Small intestine (tissue), 7 donors: ENCODE data around the gene NUCB1. TPM values are rescaled to one million over a fixed set of nuclear protein-coding genes. Genes with fewer than 3 reads are reported as not detected.
"Not testable (repeated sequence)": the region's sequence is repeated elsewhere in the genome, so short reads cannot be mapped to it uniquely, and the experiment has no call there.

Source experiments
- DNase-seq, 2 donors: peaks; one replicate each; pipeline versions ENCODE4 v3.0.0 to v3.0.0-alpha.2; 2013
- FAIRE-seq: peaks from 2 replicates; lab custom pipeline; 2012; peaks lifted over from hg19 to GRCh38; lab: Jason Lieb, UNC
- H3K27ac ChIP-seq, 3 donors: one replicate each; pipeline ENCODE4 v1.5.1; 2013; ENCODE audit warnings: low read length in 2 of 3, mild to moderate bottlenecking in 2 of 3, control low read depth in 1 of 3, inconsistent platforms in 1 of 3, low read depth in 1 of 3, moderate library complexity in 1 of 3
- H3K27me3 ChIP-seq, 3 donors: one replicate each; pipeline ENCODE4 v1.6.1; 2013; ENCODE audit warnings: low read length in 3 of 3, inconsistent platforms in 1 of 3; ENCODE audit not compliant: control insufficient read depth in 3 of 3, insufficient read depth in 3 of 3
- H3K36me3 ChIP-seq, 3 donors: one replicate each; pipeline ENCODE4 v1.6.1; 2013; ENCODE audit warnings: low read length in 3 of 3, inconsistent platforms in 1 of 3, low read depth in 1 of 3, mild to moderate bottlenecking in 1 of 3, moderate library complexity in 1 of 3; ENCODE audit not compliant: control insufficient read depth in 3 of 3, insufficient read depth in 2 of 3
- H3K4me1 ChIP-seq, 3 donors: one replicate each; pipeline ENCODE4 v1.6.1; 2013; ENCODE audit warnings: low read length in 2 of 3, inconsistent platforms in 1 of 3, low read depth in 1 of 3, mild to moderate bottlenecking in 1 of 3, moderate library complexity in 1 of 3; ENCODE audit not compliant: control insufficient read depth in 3 of 3, insufficient read depth in 2 of 3
- H3K4me3 ChIP-seq, 3 donors: one replicate each; pipeline ENCODE4 v1.5.1; 2013; ENCODE audit warnings: low read length in 3 of 3, control low read depth in 1 of 3, inconsistent platforms in 1 of 3, low read depth in 1 of 3, mild to moderate bottlenecking in 1 of 3, moderate library complexity in 1 of 3
- H3K9me3 ChIP-seq, 2 donors: one replicate each; pipeline ENCODE4 v1.6.1; 2013; ENCODE audit warnings: low read depth in 1 of 2, low read length in 1 of 2; ENCODE audit not compliant: control insufficient read depth in 2 of 2, insufficient read depth in 1 of 2
- WGBS, 3 donors: extraction: QIAGEN DNeasy Blood & Tissue Kit; methylation state at CpG; one replicate each; pipeline ENCODE4 v1.1.7; 2013; 5-methylcytosine and 5-hydroxymethylcytosine counted together
- polyA plus RNA-seq, 4 donors: library from polyadenylated mRNA; stranded (reverse) in 3 of 4; unstranded in 1 of 4; fragments of 200-250 nt in 3 of 4; fragments of 120-200 nt in 1 of 4; gene quantifications; one replicate each; pipeline versions ENCODE4 v1.2.1 to v1.2.3, GENCODE V29; 2013
- donor health status: healthy with polysubstance abuse.
- donor health status: control.
- donor health status: control.
- donor health status: Bipolar disorder and iron deficiency.
- donor health status: healthy.

The NUCB1 gene
- polyA plus RNA-seq, 4 donors, result 102 to 359 (median 228) TPM

DNA sequence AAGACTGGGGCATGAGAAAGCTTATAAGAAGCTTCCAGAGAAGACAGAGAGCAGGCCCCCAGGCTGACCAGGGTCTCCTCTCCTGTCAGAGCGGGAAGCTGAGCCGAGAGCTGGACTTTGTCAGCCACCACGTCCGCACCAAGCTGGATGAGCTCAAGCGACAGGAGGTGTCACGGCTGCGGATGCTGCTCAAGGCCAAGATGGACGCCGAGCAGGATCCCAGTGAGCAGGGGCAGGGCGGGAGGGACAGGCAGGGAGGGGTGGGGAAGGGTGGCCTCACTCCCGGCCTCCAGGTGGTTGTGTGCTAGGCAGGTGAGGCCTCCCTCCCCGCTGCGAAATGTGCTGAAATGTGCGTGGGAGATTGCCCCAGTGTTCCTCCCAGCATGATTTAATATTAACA is 5.6 kb downstream of the NUCB1 start:
- no peak for DNase-seq
- Histone ChIP-seq H3K9me3 (peaks cover 0 to 6% of the 10 kb centered on the region in 2 donors), H3K36me3 (peaks cover 14 to 84% (median 17%) of the 10 kb centered on the region in 3 donors), H3K4me3 (no peak overlapping the region), H3K4me1 (peaks cover 0 to 24% (median 3%) of the 10 kb centered on the region in 3 donors), H3K27ac (no peak overlapping the region), H3K27me3 (no peaks in the 10 kb centered on the region)
- FAIRE-seq, result no peak
- WGBS, 3 donors, result 91 to 96% (median 92%) methylated on average over 14 of the region's 14 CpGs

- H3K4me1 ChIP-seq, result peaks cover 0 to 24% (median 3%) of the 10 kb centered on the region in 3 donors
- DNase-seq (no peak), FAIRE-seq (no peak)
- H3K27me3 ChIP-seq, result no peaks in the 10 kb centered on the region
- WGBS, 3 donors, result 96% methylated on average over 10 of the region's 10 CpGs
- H3K36me3 ChIP-seq, result peaks cover 19 to 90% (median 22%) of the 10 kb centered on the region in 3 donors
- H3K9me3 ChIP-seq, result peaks cover 0 to 6% of the 10 kb centered on the region in 2 donors
- H3K27ac ChIP-seq, result peak overlapping the region in 2 of 3 donors; percentile 22 to 72
- no peak overlapping the region for H3K4me3 ChIP-seq
Measured at GRCh38 chr19:48906324-48906723, 6.2 kb downstream of the NUCB1 start.

GRCh38 chr19:48907671-48908070 is 7.6 kb downstream of the NUCB1 start:
- 22 to 60% (median 29%) methylated on average over 14 of the region's 14 CpGs for WGBS, 3 donors
- Histone ChIP-seq H3K4me3 (no peak overlapping the region), H3K36me3 (peaks cover 22 to 91% (median 22%) of the 10 kb centered on the region in 3 donors), H3K27me3 (no peaks in the 10 kb centered on the region), H3K4me1 (peaks cover 0 to 18% (median 0%) of the 10 kb centered on the region in 3 donors), H3K9me3 (peaks cover 0 to 6% of the 10 kb centered on the region in 2 donors), H3K27ac (peak overlapping the region; percentile 73 to 86 (median 76))
- DNase-seq (peak; percentile 94 to 96), FAIRE-seq (no peak)

DNA sequence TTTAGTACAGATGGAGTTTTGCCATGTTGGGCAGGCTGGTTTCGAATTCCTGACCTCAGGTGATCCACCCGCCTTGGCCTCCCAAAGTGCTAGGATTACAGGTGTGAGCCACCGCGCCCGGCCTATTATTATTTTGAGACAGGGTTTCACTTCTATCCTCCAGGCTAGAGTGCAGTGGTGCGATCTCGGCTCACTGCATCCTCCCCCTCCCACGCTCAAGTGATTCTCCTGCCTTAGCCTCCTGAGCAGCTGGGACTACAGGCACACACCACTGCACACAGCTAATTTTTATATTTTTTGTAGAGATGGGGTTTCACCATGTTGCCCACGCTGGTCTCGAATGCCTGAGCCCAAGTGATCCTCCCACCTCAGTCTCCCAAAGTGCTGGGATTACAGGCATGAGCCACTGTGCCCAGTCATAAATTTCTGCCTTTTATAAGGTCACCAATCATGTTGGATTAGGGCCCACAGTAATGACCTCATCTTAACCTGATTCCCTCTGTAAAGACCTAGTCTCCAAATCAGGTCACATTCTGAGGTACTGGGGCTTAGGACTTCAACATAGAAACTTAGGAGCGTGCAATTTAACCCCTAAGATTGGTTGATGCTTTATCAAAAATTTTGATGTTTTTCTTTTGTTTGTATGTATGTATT is 9.4 kb downstream of the NUCB1 start:
- not testable (repeated sequence) for H3K9me3 ChIP-seq, DNase-seq, FAIRE-seq, H3K27me3 ChIP-seq, H3K4me3 ChIP-seq
- Histone ChIP-seq H3K36me3 (peaks cover 22 to 98% (median 27%) of the 10 kb centered on the region in 3 donors), H3K27ac (peak overlapping the region in 2 of 3 donors; percentile 2 to 86), H3K4me1 (peaks cover 0 to 17% (median 0%) of the 10 kb centered on the region in 3 donors)
- WGBS, 3 donors, result 90 to 97% (median 95%) methylated on average over 11 of the region's 11 CpGs

DNA sequence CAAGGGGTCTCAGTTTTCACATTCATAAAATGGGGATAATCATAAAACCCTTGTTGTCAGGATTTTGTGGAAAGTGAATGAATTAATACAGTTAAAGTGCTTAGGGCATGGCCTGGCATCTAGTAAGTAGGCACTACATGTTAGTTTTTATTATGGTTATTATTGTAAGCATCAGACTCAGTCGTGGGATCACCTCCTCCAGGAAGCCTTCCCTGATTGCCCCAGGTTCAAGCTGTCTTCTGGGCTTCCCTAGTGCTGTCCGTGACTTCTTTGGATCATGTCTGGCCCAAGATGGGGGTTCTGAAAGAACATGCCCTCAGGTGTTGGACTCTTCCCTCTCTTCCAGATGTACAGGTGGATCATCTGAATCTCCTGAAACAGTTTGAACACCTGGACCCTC is 10.7 kb downstream of the NUCB1 start:
- no peak for DNase-seq
- no peak overlapping the region for H3K4me3 ChIP-seq
- peaks cover 0 to 17% (median 0%) of the 10 kb centered on the region in 3 donors for H3K4me1 ChIP-seq
- WGBS, 3 donors, result 89 to 97% (median 92%) methylated on average over 2 of the region's 2 CpGs
- H3K9me3 ChIP-seq, result peaks cover 0 to 6% of the 10 kb centered on the region in 2 donors
- FAIRE-seq, result no peak
- H3K27me3 ChIP-seq, result no peaks in the 10 kb centered on the region
- H3K36me3 ChIP-seq, result peaks cover 19 to 98% (median 24%) of the 10 kb centered on the region in 3 donors
- H3K27ac ChIP-seq, result no peak overlapping the region

DNA sequence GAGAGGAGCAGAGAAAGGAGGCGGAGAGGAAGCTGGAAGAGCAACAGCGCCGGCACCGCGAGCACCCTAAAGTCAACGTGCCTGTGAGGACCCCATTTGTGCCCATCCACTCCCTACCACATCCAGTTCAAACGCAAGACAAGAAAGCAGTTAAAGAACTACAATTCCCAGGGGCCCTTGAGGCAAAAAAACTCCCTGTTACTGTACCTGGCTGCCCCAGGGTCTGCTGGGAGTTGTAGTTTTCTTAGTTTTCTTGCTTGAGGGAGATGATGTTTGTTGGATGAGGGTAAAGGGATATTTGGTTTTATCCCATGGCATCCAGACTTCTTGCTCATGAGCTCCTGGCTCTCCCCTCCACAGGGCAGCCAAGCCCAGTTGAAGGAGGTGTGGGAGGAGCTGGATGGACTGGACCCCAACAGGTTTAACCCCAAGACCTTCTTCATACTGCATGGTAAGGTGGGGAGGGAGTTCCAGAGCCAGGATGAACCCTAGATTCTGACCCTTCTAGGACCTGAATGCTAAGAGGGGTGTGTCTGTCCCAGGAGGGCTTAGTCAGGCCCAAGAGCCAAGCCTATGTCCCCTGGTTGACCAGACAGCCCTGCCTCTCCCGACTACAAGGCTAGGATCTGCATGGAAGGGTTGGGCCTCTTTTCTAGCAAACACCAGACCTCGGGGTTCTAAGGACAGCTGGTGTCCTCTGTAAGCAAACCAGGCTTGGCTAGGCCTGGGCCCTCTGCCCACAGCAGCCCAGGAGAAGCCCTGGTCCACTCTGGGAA is 13.2 kb downstream of the NUCB1 start:
- Histone ChIP-seq H3K9me3 (no peaks in the 10 kb centered on the region), H3K4me1 (peaks cover 0 to 5% (median 0%) of the 10 kb centered on the region in 3 donors), H3K27ac (no peak overlapping the region), H3K4me3 (no peak overlapping the region), H3K36me3 (peaks cover 22 to 98% (median 26%) of the 10 kb centered on the region in 3 donors), H3K27me3 (no peaks in the 10 kb centered on the region)
- FAIRE-seq (no peak), DNase-seq (no peak)
- 92 to 94% (median 93%) methylated on average over 9 of the region's 9 CpGs for WGBS, 3 donors

DNA sequence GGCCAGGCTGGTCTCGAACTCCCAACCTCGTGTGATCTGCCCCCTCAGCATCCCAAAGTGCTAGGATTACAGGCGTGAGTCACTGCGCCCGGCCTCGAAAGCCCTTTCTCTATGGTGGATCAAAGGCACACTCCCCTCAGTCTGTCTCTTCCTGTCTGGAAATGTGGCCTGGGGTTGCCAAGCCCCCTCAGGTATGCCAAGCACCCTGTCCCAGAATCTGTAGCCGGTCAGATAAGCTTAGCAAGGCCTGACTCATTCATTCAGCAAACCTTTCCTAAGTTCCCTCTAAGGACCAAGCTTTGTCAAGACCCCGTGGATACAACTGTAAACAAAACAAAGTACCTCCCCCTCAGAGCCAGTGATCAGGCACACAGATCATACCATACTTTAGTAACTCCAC is 14.1 kb downstream of the NUCB1 start:
- H3K9me3 ChIP-seq, result no peaks in the 10 kb centered on the region
- DNase-seq, result no peak
- H3K36me3 ChIP-seq, result peaks cover 24 to 98% (median 33%) of the 10 kb centered on the region in 3 donors
- WGBS, 3 donors, result 94 to 97% (median 95%) methylated on average over 8 of the region's 8 CpGs
- H3K27ac ChIP-seq, result no peak overlapping the region
- H3K4me3 ChIP-seq, result no peak overlapping the region
- no peaks in the 10 kb centered on the region for H3K27me3 ChIP-seq
- no peaks in the 10 kb centered on the region for H3K4me1 ChIP-seq
- FAIRE-seq, result no peak

- DNase-seq, result no peak
- Histone ChIP-seq H3K4me1 (no peaks in the 10 kb centered on the region), H3K36me3 (peaks cover 19 to 96% (median 27%) of the 10 kb centered on the region in 3 donors), H3K9me3 (no peaks in the 10 kb centered on the region), H3K4me3 (no peak overlapping the region), H3K27ac (no peak overlapping the region), H3K27me3 (no peaks in the 10 kb centered on the region)
- FAIRE-seq, result no peak
- 87 to 92% (median 88%) methylated on average over 8 of the region's 8 CpGs for WGBS, 3 donors
Measured at GRCh38 chr19:48915757-48916156, 15.6 kb downstream of the NUCB1 start.
